ENCODE measurements around the gene SH3PXD2A.

Gene SH3PXD2A

GRCh38 chr10:103855424-103855823 is at the start of gene SH3PXD2A:
Gene SH3PXD2A, minus strand, starts transcription at chr10:103855576. Its CDS starts 310 bp downstream, at chr10:103855266.
- in situ Hi-C loops (cut with MboI; ENCODE audit: low sequenced_read_pairs) = loop anchor here (25.0 kb wide), 1 partner anchor 143 kb away; no protein-coding TSS in a partner anchor

- in situ Hi-C loops (cut with MboI; ENCODE audit: low sequenced_read_pairs) = no loop called here
Observed at GRCh38 chr10:103901299-103901698, 45.9 kb upstream of the SH3PXD2A start.

GRCh38 chr10:103899312-103899711 is 43.9 kb upstream of the SH3PXD2A start:
- in situ Hi-C loops (cut with MboI; ENCODE audit: low sequenced_read_pairs) = no loop called here

- in situ Hi-C loops (cut with MboI; ENCODE audit: low sequenced_read_pairs) = no loop called here
Observed at GRCh38 chr10:103897241-103897774, 41.9 kb upstream of the SH3PXD2A start.

GRCh38 chr10:103896225-103896624 is 40.8 kb upstream of the SH3PXD2A start:
- in situ Hi-C loops (cut with MboI; ENCODE audit: low sequenced_read_pairs) = no loop called here

GRCh38 chr10:103895411-103896186 is 40.2 kb upstream of the SH3PXD2A start:
- in situ Hi-C loops (cut with MboI; ENCODE audit: low sequenced_read_pairs) = no loop called here

GRCh38 chr10:103894441-103894864 is 39.1 kb upstream of the SH3PXD2A start:
- in situ Hi-C loops (cut with MboI; ENCODE audit: low sequenced_read_pairs) = no loop called here

GRCh38 chr10:103893817-103894216 is 38.4 kb upstream of the SH3PXD2A start:
- in situ Hi-C loops (cut with MboI; ENCODE audit: low sequenced_read_pairs) = no loop called here

GRCh38 chr10:103892181-103892580 is 36.8 kb upstream of the SH3PXD2A start:
- in situ Hi-C loops (cut with MboI; ENCODE audit: low sequenced_read_pairs) = no loop called here

GRCh38 chr10:103890688-103891087 is 35.3 kb upstream of the SH3PXD2A start:
- in situ Hi-C loops (cut with MboI; ENCODE audit: low sequenced_read_pairs) = no loop called here

- in situ Hi-C loops (cut with MboI; ENCODE audit: low sequenced_read_pairs) = no loop called here
Observed at GRCh38 chr10:103890194-103890658, 34.9 kb upstream of the SH3PXD2A start.

- in situ Hi-C loops (cut with MboI; ENCODE audit: low sequenced_read_pairs) = no loop called here
Observed at GRCh38 chr10:103889121-103889720, 33.8 kb upstream of the SH3PXD2A start.

GRCh38 chr10:103888113-103888841 is 32.9 kb upstream of the SH3PXD2A start:
- in situ Hi-C loops (cut with MboI; ENCODE audit: low sequenced_read_pairs) = no loop called here

GRCh38 chr10:103885617-103886016 is 30.2 kb upstream of the SH3PXD2A start:
- in situ Hi-C loops (cut with MboI; ENCODE audit: low sequenced_read_pairs) = no loop called here

GRCh38 chr10:103884681-103885139 is 29.3 kb upstream of the SH3PXD2A start:
- in situ Hi-C loops (cut with MboI; ENCODE audit: low sequenced_read_pairs) = no loop called here

- in situ Hi-C loops (cut with MboI; ENCODE audit: low sequenced_read_pairs) = no loop called here
Observed at GRCh38 chr10:103882285-103883007, 27.1 kb upstream of the SH3PXD2A start.

- in situ Hi-C loops (cut with MboI; ENCODE audit: low sequenced_read_pairs) = no loop called here
Observed at GRCh38 chr10:103881416-103882284, 26.3 kb upstream of the SH3PXD2A start.

GRCh38 chr10:103879831-103880230 is 24.5 kb upstream of the SH3PXD2A start:
- in situ Hi-C loops (cut with MboI; ENCODE audit: low sequenced_read_pairs) = no loop called here

GRCh38 chr10:103879409-103879808 is 24.0 kb upstream of the SH3PXD2A start:
- in situ Hi-C loops (cut with MboI; ENCODE audit: low sequenced_read_pairs) = no loop called here

- in situ Hi-C loops (cut with MboI; ENCODE audit: low sequenced_read_pairs) = no loop called here
Observed at GRCh38 chr10:103877861-103878260, 22.5 kb upstream of the SH3PXD2A start.
